Activated T-cell treated with anti-CD3 and anti-CD28 coated beads, Interleukin-2, amount 50 U/mL, for 4 hours (primary cell): ENCODE measurements around the gene FOXK1. TPM values are rescaled to one million over a fixed set of nuclear protein-coding genes. Genes with fewer than 3 reads are reported as not detected.

Source experiments
- ATAC-seq, 2 donors: fragments of 200-7000 bp; cut with Tn5 transposase; one replicate each; pipeline ENCODE4 v1.10.0; 2021
- DNase-seq: peaks from one replicate; pipeline ENCODE4 v3.0.0-alpha.2; 2020
- H3K27me3 Mint-ChIP-seq: one replicate; pipeline ENCODE4 v1.8.0; 2021; ENCODE audit warnings: low read depth, mixed read lengths
- H3K36me3 Mint-ChIP-seq: one replicate; pipeline ENCODE4 v1.8.0; 2022; ENCODE audit warnings: mixed read lengths; ENCODE audit not compliant: insufficient read depth
- H3K4me1 Mint-ChIP-seq: one replicate; pipeline ENCODE4 v1.8.0; 2021; ENCODE audit warnings: low read depth, mixed read lengths
- H3K4me3 Mint-ChIP-seq: one replicate; pipeline ENCODE4 v1.8.0; 2021; ENCODE audit warnings: mild to moderate bottlenecking, moderate library complexity, mixed read lengths
- H3K9me3 Mint-ChIP-seq: one replicate; pipeline ENCODE4 v1.8.0; 2021; ENCODE audit warnings: mixed read lengths
- total RNA-seq, 3 donors: library from RNA; stranded (reverse); gene quantifications; one replicate each; pipeline ENCODE4 v1.2.1, GENCODE V29; 2021

FOXK1 gene
- total RNA-seq, 3 donors from 2014 or later: 46.6 to 47.9 (median 46.8) TPM

GRCh38 chr7:4699841-4700240 is 17.7 kb downstream of the FOXK1 start:
- no peak for ATAC-seq
- H3K27me3 Mint-ChIP-seq: no peaks in the 10 kb centered on the region
- peaks cover 2% of the 10 kb centered on the region for H3K36me3 Mint-ChIP-seq
- H3K4me3 Mint-ChIP-seq: no peak overlapping the region
- peaks cover 45% of the 10 kb centered on the region for H3K4me1 Mint-ChIP-seq
- DNase-seq: no peak
- H3K9me3 Mint-ChIP-seq: no peaks in the 10 kb centered on the region

GRCh38 chr7:4700577-4701235 is 18.6 kb downstream of the FOXK1 start:
- Mint-ChIP-seq H3K27me3 (no peaks in the 10 kb centered on the region), H3K4me3 (no peak overlapping the region), H3K36me3 (peaks cover 2% of the 10 kb centered on the region), H3K9me3 (no peaks in the 10 kb centered on the region), H3K4me1 (peaks cover 42% of the 10 kb centered on the region)
- ATAC-seq (peak; percentile 37 to 61), DNase-seq (no peak)

- no peaks in the 10 kb centered on the region for H3K9me3 Mint-ChIP-seq
- ATAC-seq (no peak), DNase-seq (no peak)
- no peak overlapping the region for H3K4me3 Mint-ChIP-seq
- H3K36me3 Mint-ChIP-seq: peaks cover 2% of the 10 kb centered on the region
- H3K27me3 Mint-ChIP-seq: no peaks in the 10 kb centered on the region
- peaks cover 41% of the 10 kb centered on the region for H3K4me1 Mint-ChIP-seq
Observed at GRCh38 chr7:4702961-4703512, 20.9 kb downstream of the FOXK1 start.

- no peak for DNase-seq
- H3K4me1 Mint-ChIP-seq: peaks cover 40% of the 10 kb centered on the region
- H3K4me3 Mint-ChIP-seq: no peak overlapping the region
- no peak for ATAC-seq
- H3K9me3 Mint-ChIP-seq: no peaks in the 10 kb centered on the region
- no peaks in the 10 kb centered on the region for H3K27me3 Mint-ChIP-seq
- peaks cover 2% of the 10 kb centered on the region for H3K36me3 Mint-ChIP-seq
Observed at GRCh38 chr7:4703532-4703931, 21.4 kb downstream of the FOXK1 start.

GRCh38 chr7:4706384-4707216 is 24.5 kb downstream of the FOXK1 start:
- ATAC-seq (no peak), DNase-seq (no peak)
- Mint-ChIP-seq H3K9me3 (no peaks in the 10 kb centered on the region), H3K4me1 (peaks cover 39% of the 10 kb centered on the region), H3K27me3 (no peaks in the 10 kb centered on the region), H3K4me3 (no peak overlapping the region), H3K36me3 (peaks cover 9% of the 10 kb centered on the region)

- Mint-ChIP-seq H3K4me1 (peaks cover 45% of the 10 kb centered on the region), H3K36me3 (peaks cover 9% of the 10 kb centered on the region), H3K4me3 (no peak overlapping the region), H3K9me3 (no peaks in the 10 kb centered on the region), H3K27me3 (no peaks in the 10 kb centered on the region)
- no peak for DNase-seq
- ATAC-seq: no peak
Observed at GRCh38 chr7:4707217-4707741, 25.2 kb downstream of the FOXK1 start.

- no peak overlapping the region for H3K4me3 Mint-ChIP-seq
- ATAC-seq (no peak), DNase-seq (no peak)
- no peaks in the 10 kb centered on the region for H3K9me3 Mint-ChIP-seq
- H3K36me3 Mint-ChIP-seq: peaks cover 7% of the 10 kb centered on the region
- no peaks in the 10 kb centered on the region for H3K27me3 Mint-ChIP-seq
- H3K4me1 Mint-ChIP-seq: peaks cover 48% of the 10 kb centered on the region
Observed at GRCh38 chr7:4707980-4708411, 25.9 kb downstream of the FOXK1 start.

- DNase-seq (no peak), ATAC-seq (no peak)
- Mint-ChIP-seq H3K27me3 (no peaks in the 10 kb centered on the region), H3K4me1 (peaks cover 46% of the 10 kb centered on the region), H3K4me3 (no peak overlapping the region), H3K9me3 (no peaks in the 10 kb centered on the region), H3K36me3 (peaks cover 7% of the 10 kb centered on the region)
Observed at GRCh38 chr7:4709187-4709586, 27.1 kb downstream of the FOXK1 start.

- DNase-seq (no peak), ATAC-seq (no peak)
- peaks cover 8% of the 10 kb centered on the region for H3K36me3 Mint-ChIP-seq
- H3K27me3 Mint-ChIP-seq: no peaks in the 10 kb centered on the region
- H3K4me1 Mint-ChIP-seq: peaks cover 54% of the 10 kb centered on the region
- H3K9me3 Mint-ChIP-seq: no peaks in the 10 kb centered on the region
- H3K4me3 Mint-ChIP-seq: no peak overlapping the region
Observed at GRCh38 chr7:4711093-4711492, 29.0 kb downstream of the FOXK1 start.

- Mint-ChIP-seq H3K9me3 (no peaks in the 10 kb centered on the region), H3K36me3 (peaks cover 8% of the 10 kb centered on the region), H3K27me3 (no peaks in the 10 kb centered on the region), H3K4me1 (peaks cover 54% of the 10 kb centered on the region), H3K4me3 (no peak overlapping the region)
- no peak for DNase-seq
- ATAC-seq: no peak
Observed at GRCh38 chr7:4711634-4712033, 29.5 kb downstream of the FOXK1 start.

GRCh38 chr7:4712281-4713182 is 30.4 kb downstream of the FOXK1 start:
- Mint-ChIP-seq H3K36me3 (peaks cover 8% of the 10 kb centered on the region), H3K4me3 (peak overlapping the region; percentile 20), H3K9me3 (no peaks in the 10 kb centered on the region), H3K4me1 (peaks cover 52% of the 10 kb centered on the region), H3K27me3 (no peaks in the 10 kb centered on the region)
- ATAC-seq (peak; percentile 55 to 69), DNase-seq (no peak)

- no peak for ATAC-seq
- Mint-ChIP-seq H3K4me1 (peaks cover 55% of the 10 kb centered on the region), H3K36me3 (peaks cover 11% of the 10 kb centered on the region), H3K27me3 (no peaks in the 10 kb centered on the region), H3K9me3 (no peaks in the 10 kb centered on the region), H3K4me3 (no peak overlapping the region)
- DNase-seq: no peak
Observed at GRCh38 chr7:4713183-4713784, 31.2 kb downstream of the FOXK1 start.

- no peaks in the 10 kb centered on the region for H3K9me3 Mint-ChIP-seq
- no peak overlapping the region for H3K4me3 Mint-ChIP-seq
- DNase-seq: no peak
- H3K36me3 Mint-ChIP-seq: peaks cover 11% of the 10 kb centered on the region
- H3K27me3 Mint-ChIP-seq: no peaks in the 10 kb centered on the region
- H3K4me1 Mint-ChIP-seq: peaks cover 55% of the 10 kb centered on the region
- ATAC-seq: no peak
Observed at GRCh38 chr7:4714161-4714700, 32.1 kb downstream of the FOXK1 start.
